ENCODE results near the gene GSE1. TPM values are rescaled to one million over a fixed set of nuclear protein-coding genes. Genes with fewer than 3 reads are reported as not detected.

Gene GSE1
- total and polyA plus RNA-seq, 9 of the 15 experiments (the other 6 are each of a cell fraction or from before 2014, with no cell fraction given): 12.2 to 244 (median 57.9) TPM

DNA sequence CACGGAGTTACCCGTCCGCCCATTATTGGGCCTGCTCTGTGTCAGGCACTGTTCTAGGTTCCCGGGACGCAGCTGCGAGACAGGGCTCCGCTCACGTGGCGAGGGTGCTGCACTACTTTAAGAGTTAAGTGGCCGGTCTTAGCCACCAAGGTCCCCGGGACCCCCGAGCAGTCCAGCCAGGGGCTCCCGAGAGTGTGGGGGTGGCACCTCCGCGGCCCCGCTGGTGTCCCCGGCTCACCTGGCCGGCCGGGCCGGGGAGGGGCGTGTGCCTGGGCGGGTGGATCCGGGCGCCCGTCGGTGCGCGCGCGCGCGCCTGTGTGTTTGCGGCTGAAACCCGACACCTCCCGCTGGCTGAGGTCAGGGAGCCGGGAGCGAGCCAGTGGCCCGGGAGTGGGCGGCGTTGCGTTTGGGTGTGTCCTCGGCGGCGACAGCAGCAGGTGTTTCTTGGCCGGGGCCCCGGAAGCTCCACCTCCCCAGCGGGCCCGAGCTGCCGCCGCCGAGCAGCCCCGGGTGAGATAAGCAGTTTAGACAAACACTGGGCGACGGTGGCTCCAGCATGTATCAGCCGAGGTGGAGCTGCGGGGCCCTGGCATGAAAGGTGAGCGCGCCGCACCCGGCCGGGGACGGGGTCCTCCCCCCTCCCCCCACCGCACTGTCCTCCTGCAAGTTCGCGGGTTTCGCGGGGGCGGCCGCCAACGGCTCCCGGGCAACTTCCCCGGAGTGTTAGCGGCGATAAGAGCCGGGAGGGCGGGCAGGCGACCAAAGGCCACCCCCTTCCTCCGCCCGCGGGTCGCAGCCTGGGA is at the start of gene GSE1 (continued):
- TF ChIP-seq ILF3 (IDR thresholded peaks at IDR 0.05; ENCODE audit: borderline replicate concordance) (no peak), MCM2 (IDR thresholded peaks at IDR 0.05; ENCODE audit: low read depth) (no peak), ZNF668 (CRISPR knock-in tag; IDR thresholded peaks at IDR 0.05) (no peak), CHD1 (IDR thresholded peaks at IDR 0.05; ENCODE audit: low read length) (peak; percentile 27), ZNF12 (CRISPR knock-in tag; IDR thresholded peaks at IDR 0.05) (no peak)
- TF ChIP-seq, protein P1, sequence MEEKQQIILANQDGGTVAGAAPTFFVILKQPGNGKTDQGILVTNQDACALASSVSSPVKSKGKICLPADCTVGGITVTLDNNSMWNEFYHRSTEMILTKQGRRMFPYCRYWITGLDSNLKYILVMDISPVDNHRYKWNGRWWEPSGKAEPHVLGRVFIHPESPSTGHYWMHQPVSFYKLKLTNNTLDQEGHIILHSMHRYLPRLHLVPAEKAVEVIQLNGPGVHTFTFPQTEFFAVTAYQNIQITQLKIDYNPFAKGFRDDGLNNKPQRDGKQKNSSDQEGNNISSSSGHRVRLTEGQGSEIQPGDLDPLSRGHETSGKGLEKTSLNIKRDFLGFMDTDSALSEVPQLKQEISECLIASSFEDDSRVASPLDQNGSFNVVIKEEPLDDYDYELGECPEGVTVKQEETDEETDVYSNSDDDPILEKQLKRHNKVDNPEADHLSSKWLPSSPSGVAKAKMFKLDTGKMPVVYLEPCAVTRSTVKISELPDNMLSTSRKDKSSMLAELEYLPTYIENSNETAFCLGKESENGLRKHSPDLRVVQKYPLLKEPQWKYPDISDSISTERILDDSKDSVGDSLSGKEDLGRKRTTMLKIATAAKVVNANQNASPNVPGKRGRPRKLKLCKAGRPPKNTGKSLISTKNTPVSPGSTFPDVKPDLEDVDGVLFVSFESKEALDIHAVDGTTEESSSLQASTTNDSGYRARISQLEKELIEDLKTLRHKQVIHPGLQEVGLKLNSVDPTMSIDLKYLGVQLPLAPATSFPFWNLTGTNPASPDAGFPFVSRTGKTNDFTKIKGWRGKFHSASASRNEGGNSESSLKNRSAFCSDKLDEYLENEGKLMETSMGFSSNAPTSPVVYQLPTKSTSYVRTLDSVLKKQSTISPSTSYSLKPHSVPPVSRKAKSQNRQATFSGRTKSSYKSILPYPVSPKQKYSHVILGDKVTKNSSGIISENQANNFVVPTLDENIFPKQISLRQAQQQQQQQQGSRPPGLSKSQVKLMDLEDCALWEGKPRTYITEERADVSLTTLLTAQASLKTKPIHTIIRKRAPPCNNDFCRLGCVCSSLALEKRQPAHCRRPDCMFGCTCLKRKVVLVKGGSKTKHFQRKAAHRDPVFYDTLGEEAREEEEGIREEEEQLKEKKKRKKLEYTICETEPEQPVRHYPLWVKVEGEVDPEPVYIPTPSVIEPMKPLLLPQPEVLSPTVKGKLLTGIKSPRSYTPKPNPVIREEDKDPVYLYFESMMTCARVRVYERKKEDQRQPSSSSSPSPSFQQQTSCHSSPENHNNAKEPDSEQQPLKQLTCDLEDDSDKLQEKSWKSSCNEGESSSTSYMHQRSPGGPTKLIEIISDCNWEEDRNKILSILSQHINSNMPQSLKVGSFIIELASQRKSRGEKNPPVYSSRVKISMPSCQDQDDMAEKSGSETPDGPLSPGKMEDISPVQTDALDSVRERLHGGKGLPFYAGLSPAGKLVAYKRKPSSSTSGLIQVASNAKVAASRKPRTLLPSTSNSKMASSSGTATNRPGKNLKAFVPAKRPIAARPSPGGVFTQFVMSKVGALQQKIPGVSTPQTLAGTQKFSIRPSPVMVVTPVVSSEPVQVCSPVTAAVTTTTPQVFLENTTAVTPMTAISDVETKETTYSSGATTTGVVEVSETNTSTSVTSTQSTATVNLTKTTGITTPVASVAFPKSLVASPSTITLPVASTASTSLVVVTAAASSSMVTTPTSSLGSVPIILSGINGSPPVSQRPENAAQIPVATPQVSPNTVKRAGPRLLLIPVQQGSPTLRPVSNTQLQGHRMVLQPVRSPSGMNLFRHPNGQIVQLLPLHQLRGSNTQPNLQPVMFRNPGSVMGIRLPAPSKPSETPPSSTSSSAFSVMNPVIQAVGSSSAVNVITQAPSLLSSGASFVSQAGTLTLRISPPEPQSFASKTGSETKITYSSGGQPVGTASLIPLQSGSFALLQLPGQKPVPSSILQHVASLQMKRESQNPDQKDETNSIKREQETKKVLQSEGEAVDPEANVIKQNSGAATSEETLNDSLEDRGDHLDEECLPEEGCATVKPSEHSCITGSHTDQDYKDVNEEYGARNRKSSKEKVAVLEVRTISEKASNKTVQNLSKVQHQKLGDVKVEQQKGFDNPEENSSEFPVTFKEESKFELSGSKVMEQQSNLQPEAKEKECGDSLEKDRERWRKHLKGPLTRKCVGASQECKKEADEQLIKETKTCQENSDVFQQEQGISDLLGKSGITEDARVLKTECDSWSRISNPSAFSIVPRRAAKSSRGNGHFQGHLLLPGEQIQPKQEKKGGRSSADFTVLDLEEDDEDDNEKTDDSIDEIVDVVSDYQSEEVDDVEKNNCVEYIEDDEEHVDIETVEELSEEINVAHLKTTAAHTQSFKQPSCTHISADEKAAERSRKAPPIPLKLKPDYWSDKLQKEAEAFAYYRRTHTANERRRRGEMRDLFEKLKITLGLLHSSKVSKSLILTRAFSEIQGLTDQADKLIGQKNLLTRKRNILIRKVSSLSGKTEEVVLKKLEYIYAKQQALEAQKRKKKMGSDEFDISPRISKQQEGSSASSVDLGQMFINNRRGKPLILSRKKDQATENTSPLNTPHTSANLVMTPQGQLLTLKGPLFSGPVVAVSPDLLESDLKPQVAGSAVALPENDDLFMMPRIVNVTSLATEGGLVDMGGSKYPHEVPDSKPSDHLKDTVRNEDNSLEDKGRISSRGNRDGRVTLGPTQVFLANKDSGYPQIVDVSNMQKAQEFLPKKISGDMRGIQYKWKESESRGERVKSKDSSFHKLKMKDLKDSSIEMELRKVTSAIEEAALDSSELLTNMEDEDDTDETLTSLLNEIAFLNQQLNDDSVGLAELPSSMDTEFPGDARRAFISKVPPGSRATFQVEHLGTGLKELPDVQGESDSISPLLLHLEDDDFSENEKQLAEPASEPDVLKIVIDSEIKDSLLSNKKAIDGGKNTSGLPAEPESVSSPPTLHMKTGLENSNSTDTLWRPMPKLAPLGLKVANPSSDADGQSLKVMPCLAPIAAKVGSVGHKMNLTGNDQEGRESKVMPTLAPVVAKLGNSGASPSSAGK (IDR thresholded peaks at IDR 0.05): no peak; the same call in 1 of the 2 replicates
- TF ChIP-seq, protein P2, sequence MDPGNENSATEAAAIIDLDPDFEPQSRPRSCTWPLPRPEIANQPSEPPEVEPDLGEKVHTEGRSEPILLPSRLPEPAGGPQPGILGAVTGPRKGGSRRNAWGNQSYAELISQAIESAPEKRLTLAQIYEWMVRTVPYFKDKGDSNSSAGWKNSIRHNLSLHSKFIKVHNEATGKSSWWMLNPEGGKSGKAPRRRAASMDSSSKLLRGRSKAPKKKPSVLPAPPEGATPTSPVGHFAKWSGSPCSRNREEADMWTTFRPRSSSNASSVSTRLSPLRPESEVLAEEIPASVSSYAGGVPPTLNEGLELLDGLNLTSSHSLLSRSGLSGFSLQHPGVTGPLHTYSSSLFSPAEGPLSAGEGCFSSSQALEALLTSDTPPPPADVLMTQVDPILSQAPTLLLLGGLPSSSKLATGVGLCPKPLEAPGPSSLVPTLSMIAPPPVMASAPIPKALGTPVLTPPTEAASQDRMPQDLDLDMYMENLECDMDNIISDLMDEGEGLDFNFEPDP (CRISPR knock-in tag; IDR thresholded peaks at IDR 0.05): no peak
- TF ChIP-seq, protein P3, sequence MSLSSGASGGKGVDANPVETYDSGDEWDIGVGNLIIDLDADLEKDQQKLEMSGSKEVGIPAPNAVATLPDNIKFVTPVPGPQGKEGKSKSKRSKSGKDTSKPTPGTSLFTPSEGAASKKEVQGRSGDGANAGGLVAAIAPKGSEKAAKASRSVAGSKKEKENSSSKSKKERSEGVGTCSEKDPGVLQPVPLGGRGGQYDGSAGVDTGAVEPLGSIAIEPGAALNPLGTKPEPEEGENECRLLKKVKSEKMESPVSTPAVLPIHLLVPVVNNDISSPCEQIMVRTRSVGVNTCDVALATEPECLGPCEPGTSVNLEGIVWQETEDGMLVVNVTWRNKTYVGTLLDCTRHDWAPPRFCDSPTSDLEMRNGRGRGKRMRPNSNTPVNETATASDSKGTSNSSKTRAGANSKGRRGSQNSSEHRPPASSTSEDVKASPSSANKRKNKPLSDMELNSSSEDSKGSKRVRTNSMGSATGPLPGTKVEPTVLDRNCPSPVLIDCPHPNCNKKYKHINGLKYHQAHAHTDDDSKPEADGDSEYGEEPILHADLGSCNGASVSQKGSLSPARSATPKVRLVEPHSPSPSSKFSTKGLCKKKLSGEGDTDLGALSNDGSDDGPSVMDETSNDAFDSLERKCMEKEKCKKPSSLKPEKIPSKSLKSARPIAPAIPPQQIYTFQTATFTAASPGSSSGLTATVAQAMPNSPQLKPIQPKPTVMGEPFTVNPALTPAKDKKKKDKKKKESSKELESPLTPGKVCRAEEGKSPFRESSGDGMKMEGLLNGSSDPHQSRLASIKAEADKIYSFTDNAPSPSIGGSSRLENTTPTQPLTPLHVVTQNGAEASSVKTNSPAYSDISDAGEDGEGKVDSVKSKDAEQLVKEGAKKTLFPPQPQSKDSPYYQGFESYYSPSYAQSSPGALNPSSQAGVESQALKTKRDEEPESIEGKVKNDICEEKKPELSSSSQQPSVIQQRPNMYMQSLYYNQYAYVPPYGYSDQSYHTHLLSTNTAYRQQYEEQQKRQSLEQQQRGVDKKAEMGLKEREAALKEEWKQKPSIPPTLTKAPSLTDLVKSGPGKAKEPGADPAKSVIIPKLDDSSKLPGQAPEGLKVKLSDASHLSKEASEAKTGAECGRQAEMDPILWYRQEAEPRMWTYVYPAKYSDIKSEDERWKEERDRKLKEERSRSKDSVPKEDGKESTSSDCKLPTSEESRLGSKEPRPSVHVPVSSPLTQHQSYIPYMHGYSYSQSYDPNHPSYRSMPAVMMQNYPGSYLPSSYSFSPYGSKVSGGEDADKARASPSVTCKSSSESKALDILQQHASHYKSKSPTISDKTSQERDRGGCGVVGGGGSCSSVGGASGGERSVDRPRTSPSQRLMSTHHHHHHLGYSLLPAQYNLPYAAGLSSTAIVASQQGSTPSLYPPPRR (CRISPR knock-in tag; IDR thresholded peaks at IDR 0.05; ENCODE audit: borderline replicate concordance): no peak
